Transverse colon (tissue), 3 donors: ENCODE measurements around the gene SLC25A1.

ENCODE experiments used
- POLR2A ChIP-seq: fragments of 450-650 bp; IDR thresholded peaks from one replicate; pipeline ENCODE4 v1.6.1; 2016; ENCODE audit warnings: antibody characterized with exemption, mild to moderate bottlenecking, moderate library complexity
- POLR2AphosphoS5 ChIP-seq, 3 donors: sonication (generic); formaldehyde crosslinking; IDR thresholded peaks; one replicate each; pipeline ENCODE4 v1.6.1; 2016; ENCODE audit warnings: antibody characterized with exemption in 3 of 3

GRCh38 chr22:19207884-19208283, 29.3 kb upstream of the SLC25A1 start:
- no peak for TF ChIP-seq POLR2AphosphoS5 (IDR thresholded peaks at IDR 0.05)
- no peak for TF ChIP-seq POLR2A
